Testis (tissue), 3 donors: ENCODE results near the gene NMT1. TPM values are rescaled to one million over a fixed set of nuclear protein-coding genes. Genes with fewer than 3 reads are reported as not detected.

Source experiments
- DNase-seq: peaks from one replicate; pipeline ENCODE4 v3.0.0-alpha.2; 2019
- H3K27ac ChIP-seq, 2 donors: fragments of 200-600 bp; sonication (generic); one replicate each; pipeline ENCODE4 v1.5.1; 2019
- H3K27me3 ChIP-seq: fragments of 200-600 bp; sonication (generic); one replicate; pipeline ENCODE4 v1.5.1; 2019
- H3K36me3 ChIP-seq: fragments of 200-600 bp; sonication (generic); one replicate; pipeline ENCODE4 v1.5.1; 2017; ENCODE audit warnings: low read depth; ENCODE audit errors: missing control alignments
- H3K4me1 ChIP-seq: fragments of 200-600 bp; sonication (generic); one replicate; pipeline ENCODE4 v1.5.1; 2019
- H3K4me3 ChIP-seq, 2 donors: fragments of 200-600 bp; sonication (generic); one replicate each; pipeline ENCODE4 v1.5.1; 2017 to 2019
- H3K9me3 ChIP-seq: fragments of 200-600 bp; sonication (generic); one replicate; pipeline ENCODE4 v1.5.1; 2017
- POLR2A ChIP-seq: fragments of 450-650 bp; IDR thresholded peaks from one replicate; pipeline ENCODE4 v1.6.1; 2017; ENCODE audit warnings: antibody characterized with exemption, mild to moderate bottlenecking, moderate library complexity
- WGBS, 2 donors: methylation state at CpG; one replicate each; pipeline ENCODE4 v1.1.5; 2018; 5-methylcytosine and 5-hydroxymethylcytosine counted together
- intact Hi-C: fragments of 100-400 bp; cut with DNase I; formaldehyde crosslinking; loops from one replicate; pipeline ENCODE4 v1.15.1; 2023; ENCODE audit warnings: low total_unique reads
- polyA plus RNA-seq: library from polyadenylated mRNA; stranded (reverse); fragments of 350-450 nt; fragmentation: Illumina TruSeq; extraction: RNeasy Lipid Tissue Mini Kit (QIAGEN cat#74804); gene quantifications from one replicate; pipeline ENCODE4 v1.2.3, GENCODE V29; 2014; ENCODE audit warnings: low read depth, low replicate concordance; ENCODE audit not compliant: insufficient read depth
- total RNA-seq, 2 donors: library from RNA; depleted of rRNA; stranded (reverse); fragments of >200 nt; gene quantifications; one replicate each; pipeline ENCODE4 v1.2.3, GENCODE V29; 2016
- TF ChIP-seq, protein P1 (sequence below), 3 experiments: fragments of 450-650 bp in 2 of 3; fragments of 200-600 bp in 1 of 3; sonication (generic) in 1 of 3; IDR thresholded peaks; one replicate each; pipeline ENCODE4 v1.5.1; 2016 to 2019; ENCODE audit warnings: antibody characterized with exemption in 3 of 3, mild to moderate bottlenecking in 2 of 3, moderate library complexity in 1 of 3

Gene NMT1
- total and polyA plus RNA-seq, 3 donors from 2014 or later, result 76.1 to 143 (median 79.0) TPM

DNA sequence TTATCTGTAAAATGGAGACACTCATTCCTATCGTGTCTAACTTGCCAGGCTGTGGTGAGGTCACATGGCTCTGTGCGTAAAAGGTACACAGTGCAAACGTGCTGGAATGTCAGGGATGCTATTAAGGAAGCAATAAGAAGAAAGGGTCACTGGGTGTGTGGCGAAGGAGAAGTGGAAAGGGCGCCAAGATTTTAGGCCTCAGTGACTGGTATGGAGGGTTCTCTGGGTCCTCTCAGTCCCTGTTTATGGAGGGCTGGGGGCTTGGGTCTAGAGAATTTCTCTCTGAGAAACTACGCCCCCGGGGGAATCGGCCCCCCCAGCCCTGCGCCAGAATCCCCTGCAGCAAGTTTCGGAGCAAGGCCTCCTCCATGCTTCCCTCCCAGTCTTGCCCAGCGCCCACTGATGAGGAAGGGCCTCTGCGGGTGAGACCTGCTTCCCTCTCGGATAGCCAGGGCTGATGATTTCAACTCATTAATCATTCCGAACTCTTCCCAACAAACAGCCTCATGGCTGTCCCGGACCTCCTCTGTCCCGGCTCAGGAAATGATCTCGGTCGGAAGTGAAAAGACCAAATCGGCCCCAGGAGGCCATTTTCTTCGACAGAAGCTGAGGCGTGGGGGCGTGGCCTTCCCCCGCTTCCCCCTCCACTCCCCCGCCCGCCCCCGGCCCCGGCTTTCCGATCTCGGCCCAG is 85.9 kb downstream of the NMT1 start:
- Histone ChIP-seq H3K4me1 (peaks cover 33% of the 10 kb centered on the region), H3K9me3 (no peaks in the 10 kb centered on the region), H3K4me3 (peak overlapping the region; percentile 70 to 91), H3K27ac (peak overlapping the region; percentile 97 to 99), H3K36me3 (no peaks in the 10 kb centered on the region), H3K27me3 (no peaks in the 10 kb centered on the region)
- DNase-seq, result peak; percentile 82
- intact Hi-C loops, result no loop called here
- TF ChIP-seq POLR2A, result no peak
- TF ChIP-seq, protein P1, sequence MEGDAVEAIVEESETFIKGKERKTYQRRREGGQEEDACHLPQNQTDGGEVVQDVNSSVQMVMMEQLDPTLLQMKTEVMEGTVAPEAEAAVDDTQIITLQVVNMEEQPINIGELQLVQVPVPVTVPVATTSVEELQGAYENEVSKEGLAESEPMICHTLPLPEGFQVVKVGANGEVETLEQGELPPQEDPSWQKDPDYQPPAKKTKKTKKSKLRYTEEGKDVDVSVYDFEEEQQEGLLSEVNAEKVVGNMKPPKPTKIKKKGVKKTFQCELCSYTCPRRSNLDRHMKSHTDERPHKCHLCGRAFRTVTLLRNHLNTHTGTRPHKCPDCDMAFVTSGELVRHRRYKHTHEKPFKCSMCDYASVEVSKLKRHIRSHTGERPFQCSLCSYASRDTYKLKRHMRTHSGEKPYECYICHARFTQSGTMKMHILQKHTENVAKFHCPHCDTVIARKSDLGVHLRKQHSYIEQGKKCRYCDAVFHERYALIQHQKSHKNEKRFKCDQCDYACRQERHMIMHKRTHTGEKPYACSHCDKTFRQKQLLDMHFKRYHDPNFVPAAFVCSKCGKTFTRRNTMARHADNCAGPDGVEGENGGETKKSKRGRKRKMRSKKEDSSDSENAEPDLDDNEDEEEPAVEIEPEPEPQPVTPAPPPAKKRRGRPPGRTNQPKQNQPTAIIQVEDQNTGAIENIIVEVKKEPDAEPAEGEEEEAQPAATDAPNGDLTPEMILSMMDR (IDR thresholded peaks at IDR 0.05), result no peak
- 3% methylated on average over 23 to 29 of the region's 29 CpGs for WGBS, 2 donors

DNA sequence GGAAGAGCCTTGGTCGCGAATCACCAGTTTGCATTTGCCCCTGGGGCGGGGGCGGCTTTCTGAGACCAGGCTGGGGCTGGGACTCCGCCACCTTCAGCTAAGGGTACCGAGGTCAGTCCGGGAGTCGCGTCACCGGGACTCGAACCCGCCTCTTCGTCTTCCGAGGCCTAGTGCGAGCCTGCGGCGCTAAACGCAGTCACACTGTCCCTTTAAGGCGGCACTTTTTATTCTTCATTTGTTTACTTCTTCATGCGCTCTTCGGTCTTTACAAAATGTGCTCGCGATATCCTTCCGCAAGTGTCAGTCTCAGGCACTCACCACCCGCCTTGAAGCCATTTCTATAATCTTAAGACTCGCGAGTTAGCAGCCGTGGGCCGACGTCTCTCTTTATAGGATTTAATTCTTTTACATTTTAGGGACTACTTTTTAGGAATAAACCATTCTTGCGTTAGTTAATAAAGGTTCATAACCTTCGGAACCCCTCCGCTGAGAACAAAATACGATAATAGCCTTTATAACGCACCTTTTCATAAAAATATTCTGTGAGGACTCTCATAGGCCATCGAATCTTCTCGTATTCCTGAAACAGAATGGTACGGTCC is 86.6 kb downstream of the NMT1 start:
- DNase-seq, result peak; percentile 88
- Histone ChIP-seq H3K4me1 (peaks cover 33% of the 10 kb centered on the region), H3K36me3 (no peaks in the 10 kb centered on the region), H3K27ac (peak overlapping the region; percentile 97 to 99), H3K27me3 (no peaks in the 10 kb centered on the region), H3K9me3 (no peaks in the 10 kb centered on the region), H3K4me3 (peak overlapping the region; percentile 70 to 91)
- TF ChIP-seq, protein P1 (IDR thresholded peaks at IDR 0.05), result peak in 1 of 3 experiments; percentile 18
- TF ChIP-seq POLR2A, result no peak
- intact Hi-C loops, result no loop called here
- 0% methylated on average over 34 to 38 of the region's 38 CpGs for WGBS, 2 donors

DNA sequence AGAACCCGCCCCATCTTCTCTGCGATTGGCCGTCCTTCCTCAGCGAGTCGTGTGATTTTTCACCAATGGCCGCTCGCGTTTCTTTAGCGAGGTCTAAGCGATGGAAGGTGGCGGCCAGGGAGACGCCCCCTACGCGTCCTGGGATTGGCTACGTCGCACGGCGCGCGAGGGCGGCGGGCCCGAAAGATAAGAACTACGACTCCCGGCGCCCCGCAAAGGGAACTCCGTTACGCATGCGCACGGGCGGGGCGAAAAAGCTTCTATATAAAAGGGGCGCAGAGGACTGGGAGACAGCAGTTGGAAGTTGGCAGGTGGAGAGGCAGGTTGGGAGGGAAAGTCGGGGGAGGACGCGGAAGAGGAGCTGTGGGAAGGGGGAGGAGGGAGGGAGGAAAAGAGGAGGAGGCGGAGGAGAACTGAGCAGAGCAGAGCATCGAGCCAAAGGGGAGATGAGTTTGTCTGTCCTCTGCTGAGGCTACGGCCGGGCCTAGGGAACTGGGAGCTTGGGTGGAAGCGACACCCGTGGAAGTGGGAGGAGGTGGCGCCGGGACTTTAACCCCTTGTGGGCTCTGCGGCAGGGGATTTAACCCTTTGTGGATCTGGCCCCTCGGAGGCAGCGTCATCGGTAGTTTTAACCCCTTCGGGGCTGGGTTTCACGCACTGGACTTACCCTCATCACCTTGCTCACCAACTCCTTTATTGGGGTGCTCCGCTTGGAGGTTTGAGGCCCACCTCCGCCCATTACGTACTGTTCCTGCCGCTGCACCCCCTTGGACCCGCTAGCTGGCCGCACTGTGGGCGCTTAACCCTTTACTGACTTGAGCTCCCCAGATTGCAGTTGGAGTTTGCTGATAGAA is 87.3 kb downstream of the NMT1 start, which contains the start of gene HEXIM1:
Gene HEXIM1 (plus strand): TSS at position 293 of the 854 bp plus-strand sequence. CDS start 716 bp downstream, outside the sequence.
- H3K4me3 ChIP-seq, result peak within 1 kb of the TSS; percentile 70 to 91
- peaks cover 29% of the 10 kb centered on the region for H3K4me1 ChIP-seq
- DNase-seq, result peak; percentile 100
- no peaks in the 10 kb centered on the region for H3K36me3 ChIP-seq
- TF ChIP-seq POLR2A, result peak; percentile 99
- TF ChIP-seq, protein P1 (IDR thresholded peaks at IDR 0.05), result no peak
- H3K27me3 ChIP-seq, result no peaks in the 10 kb centered on the region
- H3K9me3 ChIP-seq, result no peaks in the 10 kb centered on the region
- peak within 1 kb of the TSS; percentile 98 to 99 for H3K27ac ChIP-seq
- 0% methylated on average over 27 to 58 of the region's 58 CpGs for WGBS, 2 donors
- intact Hi-C loops, result no loop called here

DNA sequence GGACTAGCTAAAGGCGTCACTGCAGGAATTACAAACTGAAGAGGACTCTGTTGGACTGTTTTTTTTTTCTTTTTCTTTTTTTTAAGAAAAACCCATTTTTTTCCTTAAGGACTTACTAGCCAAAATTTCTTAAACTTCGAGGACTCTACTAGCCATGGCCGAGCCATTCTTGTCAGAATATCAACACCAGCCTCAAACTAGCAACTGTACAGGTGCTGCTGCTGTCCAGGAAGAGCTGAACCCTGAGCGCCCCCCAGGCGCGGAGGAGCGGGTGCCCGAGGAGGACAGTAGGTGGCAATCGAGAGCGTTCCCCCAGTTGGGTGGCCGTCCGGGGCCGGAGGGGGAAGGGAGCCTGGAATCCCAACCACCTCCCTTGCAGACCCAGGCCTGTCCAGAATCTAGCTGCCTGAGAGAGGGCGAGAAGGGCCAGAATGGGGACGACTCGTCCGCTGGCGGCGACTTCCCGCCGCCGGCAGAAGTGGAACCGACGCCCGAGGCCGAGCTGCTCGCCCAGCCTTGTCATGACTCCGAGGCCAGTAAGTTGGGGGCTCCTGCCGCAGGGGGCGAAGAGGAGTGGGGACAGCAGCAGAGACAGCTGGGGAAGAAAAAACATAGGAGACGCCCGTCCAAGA is 88.0 kb downstream of the NMT1 start:
- peak; percentile 85 for DNase-seq
- peaks cover 26% of the 10 kb centered on the region for H3K4me1 ChIP-seq

More for the DNA sequence above, 88.0 kb downstream of the NMT1 start:
- TF ChIP-seq POLR2A, result no peak
- TF ChIP-seq, protein P1 (IDR thresholded peaks at IDR 0.05), result peak; percentile 71 to 77 (median 72)
- no peaks in the 10 kb centered on the region for H3K27me3 ChIP-seq
- 0 to 1% methylated on average over 26 to 32 of the region's 32 CpGs for WGBS, 2 donors
- intact Hi-C loops, result no loop called here
- H3K9me3 ChIP-seq, result no peaks in the 10 kb centered on the region
- peak overlapping the region; percentile 69 to 91 for H3K4me3 ChIP-seq
- peak overlapping the region; percentile 96 to 98 for H3K27ac ChIP-seq
- H3K36me3 ChIP-seq, result no peaks in the 10 kb centered on the region
